Tibial nerve (tissue), 4 donors: ENCODE data around the gene DNA2. TPM values are rescaled to one million over a fixed set of nuclear protein-coding genes. Genes with fewer than 3 reads are reported as not detected.

Experiments used
- DNase-seq, 2 donors: peaks; one replicate each; pipeline ENCODE4 v3.0.0-alpha.2; 2019; ENCODE audit warnings: low spot score in 2 of 2
- H3K27ac ChIP-seq, 4 donors: fragments of 200-600 bp; sonication (generic) in 3 of 4; one replicate each; pipeline ENCODE4 v1.5.1; 2017 to 2019; ENCODE audit warnings: mild to moderate bottlenecking in 1 of 4
- H3K27me3 ChIP-seq, 2 donors: fragments of 200-600 bp; sonication (generic) in 1 of 2; one replicate each; pipeline versions ENCODE4 v1.5.1 to v1.6.0; 2017 to 2019
- H3K36me3 ChIP-seq, 3 donors: fragments of 200-600 bp; sonication (generic); one replicate each; pipeline ENCODE4 v1.5.1; 2018 to 2019
- H3K4me1 ChIP-seq, 4 donors: fragments of 200-600 bp; sonication (generic) in 3 of 4; one replicate each; pipeline ENCODE4 v1.5.1; 2017 to 2019
- H3K4me3 ChIP-seq, 4 donors: fragments of 200-600 bp; sonication (generic) in 3 of 4; one replicate each; pipeline ENCODE4 v1.5.1; 2017 to 2019; ENCODE audit warnings: mild to moderate bottlenecking in 1 of 4, moderate library complexity in 1 of 4
- H3K9me3 ChIP-seq, 4 donors: fragments of 200-600 bp; sonication (generic) in 3 of 4; one replicate each; pipeline ENCODE4 v1.5.1; 2017 to 2019
- CTCF ChIP-seq, 5 experiments: fragments of 200-600 bp in 3 of 5; fragments of 450-650 bp in 2 of 5; sonication (generic) in 3 of 5; IDR thresholded peaks; one replicate each; pipeline ENCODE4 v1.5.1; 2016 to 2019; ENCODE audit warnings: antibody characterized with exemption in 5 of 5, mild to moderate bottlenecking in 3 of 5, moderate library complexity in 2 of 5
- EP300 ChIP-seq, 2 donors: sonication (generic); formaldehyde crosslinking; IDR thresholded peaks; one replicate each; pipeline ENCODE4 v1.6.1; 2017; ENCODE audit warnings: antibody characterized with exemption in 2 of 2, mild to moderate bottlenecking in 1 of 2
- POLR2A ChIP-seq, 2 donors: fragments of 450-650 bp; IDR thresholded peaks; one replicate each; pipeline ENCODE4 v1.6.1; 2017; ENCODE audit warnings: antibody characterized with exemption in 2 of 2, mild to moderate bottlenecking in 2 of 2, moderate library complexity in 2 of 2
- WGBS, 2 donors: methylation state at CpG; one replicate each; pipeline ENCODE4 v1.1.5; 2018; 5-methylcytosine and 5-hydroxymethylcytosine counted together
- small RNA-seq: library from RNA; depleted of rRNA; stranded (forward); fragments of <200 nt; gene quantifications from one replicate; pipeline ENCODE3, GENCODE V24; 2016
- total RNA-seq, 4 donors: library from RNA; depleted of rRNA; stranded (reverse); fragments of >200 nt; gene quantifications; one replicate each; pipeline ENCODE4 v1.1.0, GENCODE V29; 2016

The DNA2 gene
- total RNA-seq, 4 donors from 2014 or later = 1.3 to 11.9 (median 6.0) TPM

GRCh38 chr10:68365611-68366010 is 106.2 kb downstream of the DNA2 start:
- Histone ChIP-seq H3K9me3 (no peaks in the 10 kb centered on the region), H3K27me3 (no peaks in the 10 kb centered on the region), H3K4me3 (no peak overlapping the region), H3K4me1 (no peaks in the 10 kb centered on the region), H3K27ac (no peak overlapping the region), H3K36me3 (peaks cover 0 to 68% (median 6%) of the 10 kb centered on the region in 3 donors)
- DNase-seq = no peak
- TF ChIP-seq POLR2A (IDR thresholded peaks at IDR 0.05) (no peak), EP300 (IDR thresholded peaks at IDR 0.05) (no peak), CTCF (IDR thresholded peaks at IDR 0.05) (no peak)
- 74 to 77% methylated on average over 2 of the region's 2 CpGs for WGBS, 2 donors

GRCh38 chr10:68364101-68364886 is 107.5 kb downstream of the DNA2 start:
- H3K9me3 ChIP-seq = no peaks in the 10 kb centered on the region
- no peak overlapping the region for H3K27ac ChIP-seq
- WGBS, 2 donors = 82 to 87% methylated on average over 3 of the region's 3 CpGs
- no peak for DNase-seq
- H3K4me3 ChIP-seq = no peak overlapping the region
- TF ChIP-seq CTCF (IDR thresholded peaks at IDR 0.05) (no peak), EP300 (IDR thresholded peaks at IDR 0.05) (no peak), POLR2A (IDR thresholded peaks at IDR 0.05) (no peak)
- H3K27me3 ChIP-seq = no peaks in the 10 kb centered on the region
- H3K36me3 ChIP-seq = peaks cover 0 to 65% (median 6%) of the 10 kb centered on the region in 3 donors
- H3K4me1 ChIP-seq = no peaks in the 10 kb centered on the region

Small RNA genes lying within 50 kb of the gene (small RNA-seq; reads per million reads assigned to genes)
- gene RF00019 (not detected), gene RNA5SP319 (not detected)

Other genes starting within 250 kb of the DNA2 start
- under 1 TPM in 1 of 4 donors, not detected in 3; 0.42 TPM for gene ATOH7, start 239.9 kb downstream of the DNA2 start, total RNA-seq
- gene HNRNPH3, start 139.9 kb downstream of the DNA2 start, total RNA-seq = 10 to 100 TPM; 31.8 to 66.4 (median 60.1) TPM
- gene PBLD, start 139.0 kb downstream of the DNA2 start, total RNA-seq = 10 to 100 TPM in 1 of 4 donors, 1 to 10 TPM in 3; 4.4 to 10.2 (median 4.8) TPM
- gene RUFY2, start 64.7 kb downstream of the DNA2 start, total RNA-seq = 10 to 100 TPM; 31.4 to 41.2 (median 31.7) TPM
- gene SLC25A16, start 55.5 kb upstream of the DNA2 start, total RNA-seq = 10 to 100 TPM in 3 of 4 donors, 1 to 10 TPM in 1; 8.6 to 15.9 (median 12.9) TPM
- 10 to 100 TPM in 3 of 4 donors, 1 to 10 TPM in 1; 7.5 to 12.9 (median 10.9) TPM for gene TET1, start 88.4 kb upstream of the DNA2 start, total RNA-seq
- gene CCAR1, start 249.3 kb upstream of the DNA2 start, total RNA-seq = 10 to 100 TPM; 45.4 to 88.5 (median 53.5) TPM